A172 (cell line): ENCODE measurements around the gene RBM24. TPM values are rescaled to one million over a fixed set of nuclear protein-coding genes. Genes with fewer than 3 reads are reported as not detected.

Experiments
- DNase-seq: peaks from one replicate; pipeline ENCODE4 v3.0.0-alpha.2; 2015; ENCODE audit warnings: low spot score
- total RNA-seq: library from RNA; depleted of rRNA; stranded (reverse); fragments of >200 nt; shearing (Covaris generic); gene quantifications from 2 replicates; pipeline ENCODE4 v1.2.3, GENCODE V29; 2014; rRNA removed

The RBM24 gene
- total RNA-seq, 1 experiment from 2014 or later, result 14.5 TPM

- DNase-seq, result no peak
These were observed 60.7 kb downstream of the RBM24 start for GRCh38 chr6:17341891-17342290.

- no peak for DNase-seq
These were observed 62.1 kb downstream of the RBM24 start for GRCh38 chr6:17343215-17343614.

Other genes with a start within 250 kb of the RBM24 start
- 0.22 TPM in 1 of 2 replicates, not detected in the other for gene STMND1, start 179.3 kb upstream of the RBM24 start, total RNA-seq
- 20.2 and 27.8 TPM in 2 replicates for gene CAP2, start 112.2 kb downstream of the RBM24 start, total RNA-seq